ENCODE results near the gene TBC1D5. TPM values are rescaled to one million over a fixed set of nuclear protein-coding genes. Genes with fewer than 3 reads are reported as not detected.

Gene TBC1D5
- total and polyA plus RNA-seq, 2 of the 8 experiments (the other 6 are each of a cell fraction or from before 2014, with no cell fraction given) = 11.0 to 22.9 TPM

- CTCF ChIA-PET (ENCODE audit: partially characterized antibody) = no interaction called here
- POLR2A ChIA-PET (ENCODE audit: partially characterized antibody) = no interaction called here
- FAIRE-seq = no peak
- TF ChIP-seq KDM4A (IDR thresholded peaks at IDR 0.05; ENCODE audit: low read depth, low read length, severe bottlenecking) = no peak
- TF ChIP-seq NRF1 (IDR thresholded peaks at IDR 0.05; ENCODE audit: low read depth, low read length) = no peak
- TF ChIP-seq HDAC6 (IDR thresholded peaks at IDR 0.05; ENCODE audit: low read depth, low read length) = no peak
- TF ChIP-seq CBX8 (IDR thresholded peaks at IDR 0.05; ENCODE audit: borderline replicate concordance, low read depth, low read length) = no peak
- TF ChIP-seq TCF12 (IDR thresholded peaks at IDR 0.05; ENCODE audit: low read depth, low read length) = no peak
- TF ChIP-seq, protein P1, sequence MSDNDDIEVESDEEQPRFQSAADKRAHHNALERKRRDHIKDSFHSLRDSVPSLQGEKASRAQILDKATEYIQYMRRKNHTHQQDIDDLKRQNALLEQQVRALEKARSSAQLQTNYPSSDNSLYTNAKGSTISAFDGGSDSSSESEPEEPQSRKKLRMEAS (IDR thresholded peaks at IDR 0.05) = no peak
- no peak for TF ChIP-seq JUN (IDR thresholded peaks at IDR 0.05; ENCODE audit: low read depth, low read length)
- no peak for TF ChIP-seq EGR1 (IDR thresholded peaks at IDR 0.05; ENCODE audit: borderline replicate concordance, low read depth, low read length)
Observed at GRCh38 chr3:17638356-17638755, 104.1 kb downstream of the TBC1D5 start.

More at GRCh38 chr3:17638356-17638755, 104.1 kb downstream of the TBC1D5 start:
- Histone ChIP-seq H3K23me2 (ENCODE audit: low read depth, low read length) (no peaks in the 10 kb centered on the region), H3K4ac (replicated peaks; ENCODE audit: insufficient read length, low read depth, low read length) (no peak overlapping the region), H2BK5ac (ENCODE audit: low read depth, low read length) (no peak overlapping the region), H3K4me1 (replicated peaks in 1 of 4; ENCODE audit: control insufficient read depth in 3 of 4, insufficient read depth in 4 of 4, low read length in 3 of 4) (no peaks in the 10 kb centered on the region), H3K9me3 (ENCODE audit: insufficient read depth in 2 of 2, low read depth in 1 of 2, low read length in 1 of 2) (no peaks in the 10 kb centered on the region), H4K20me1 (replicated peaks in 1 of 2; ENCODE audit: control insufficient read depth in 1 of 2, insufficient read depth in 2 of 2, low read length in 2 of 2) (no peaks in the 10 kb centered on the region), H2AK5ac (ENCODE audit: low read depth, low read length) (no peak overlapping the region), H2BK120ac (replicated peaks; ENCODE audit: low read depth, low read length) (no peak overlapping the region), H2BK20ac (ENCODE audit: low read length) (no peak overlapping the region), H3K56ac (replicated peaks; ENCODE audit: insufficient read length, low read depth, low read length) (no peak overlapping the region), H3K36me3 (ENCODE audit: control insufficient read depth in 2 of 4, insufficient read depth in 4 of 4, low read length in 3 of 4) (no peaks in the 10 kb centered on the region), H2BK15ac (ENCODE audit: low read length) (no peak overlapping the region), H3K14ac (ENCODE audit: insufficient read length) (no peak overlapping the region), H3K18ac (ENCODE audit: extremely low read depth, low read length) (no peak overlapping the region), H3K79me1 (ENCODE audit: low read depth, low read length) (no peaks in the 10 kb centered on the region), H3K9ac (replicated peaks in 1 of 4; ENCODE audit: extremely low read depth in 1 of 4, low read depth in 3 of 4, low read length in 3 of 4) (no peak overlapping the region), H3K23ac (ENCODE audit: insufficient read length) (no peak overlapping the region), H3K79me2 (ENCODE audit: control insufficient read depth in 1 of 2, insufficient read depth in 2 of 2, low read length in 2 of 2) (no peaks in the 10 kb centered on the region), H3K27me3 (replicated peaks in 1 of 4; ENCODE audit: control insufficient read depth in 3 of 4, extremely low read depth in 1 of 4, insufficient read depth in 3 of 4, low read length in 3 of 4) (no peaks in the 10 kb centered on the region), H4K5ac (ENCODE audit: insufficient read length, low read depth, low read length) (no peak overlapping the region), H4K91ac (replicated peaks; ENCODE audit: insufficient read length, low read length) (no peak overlapping the region), H3K27ac (ENCODE audit: low read depth, low read length) (no peak overlapping the region), H2BK12ac (ENCODE audit: low read depth, low read length) (no peak overlapping the region), H3K4me2 (ENCODE audit: insufficient read depth in 1 of 2, low read depth in 2 of 2, low read length in 2 of 2) (no peak overlapping the region), H3K4me3 (ENCODE audit: extremely low read depth in 1 of 4, insufficient read depth in 2 of 4, low read depth in 3 of 4, low read length in 4 of 4) (no peak overlapping the region), H2AFZ (ENCODE audit: low read length) (no peak overlapping the region), H4K8ac (ENCODE audit: extremely low read depth, insufficient read depth, low read length) (no peak overlapping the region)
- DNase-seq (ENCODE audit: low read depth in 1 of 2, low spot score in 2 of 2) = no peak
